GM19025 (cell line): ENCODE data around the gene NAA40.
"Not testable (repeated sequence)": the region's sequence is repeated elsewhere in the genome, so short reads cannot be mapped to it uniquely, and the experiment has no call there.

Experiments
- ATAC-seq: cut with Tn5 transposase; IDR thresholded peaks from one replicate; pipeline ENCODE4 v1.9.1; 2021; ENCODE audit warnings: mild to moderate bottlenecking, low read depth, moderate library complexity; ENCODE audit not compliant: unreplicated experiment

The NAA40 gene

GRCh38 chr11:63937713-63938478, 906 bp upstream of the NAA40 start:
- peak; percentile 4 for ATAC-seq

GRCh38 chr11:63939397-63939891, 642 bp downstream of the NAA40 start:
- ATAC-seq: no peak

GRCh38 chr11:63940786-63941185, 2.0 kb downstream of the NAA40 start:
- ATAC-seq: no peak

- no peak for ATAC-seq
Observed at GRCh38 chr11:63941901-63942300, 3.1 kb downstream of the NAA40 start.

GRCh38 chr11:63942803-63943202, 4.0 kb downstream of the NAA40 start:
- no peak for ATAC-seq

- no peak for ATAC-seq
Observed at GRCh38 chr11:63944987-63945386, 6.2 kb downstream of the NAA40 start.

- no peak for ATAC-seq
Observed at GRCh38 chr11:63945477-63946163, 6.8 kb downstream of the NAA40 start.

- ATAC-seq: no peak
Observed at GRCh38 chr11:63951779-63952536, 13.2 kb downstream of the NAA40 start.

GRCh38 chr11:63952570-63952969, 13.8 kb downstream of the NAA40 start:
- no peak for ATAC-seq

- ATAC-seq: no peak
Observed at GRCh38 chr11:63958008-63958407, 19.2 kb downstream of the NAA40 start.

- ATAC-seq: no peak
Observed at GRCh38 chr11:63961608-63962412, 23.0 kb downstream of the NAA40 start.

GRCh38 chr11:63963895-63964294, 25.1 kb downstream of the NAA40 start:
- ATAC-seq: not testable (repeated sequence)

GRCh38 chr11:63966444-63966843, 27.6 kb downstream of the NAA40 start:
- no peak for ATAC-seq

GRCh38 chr11:63969461-63969860, 30.7 kb downstream of the NAA40 start:
- no peak for ATAC-seq

- ATAC-seq: no peak
Observed at GRCh38 chr11:63970902-63971301, 32.1 kb downstream of the NAA40 start.

- not testable (repeated sequence) for ATAC-seq
Observed at GRCh38 chr11:63973912-63974258, 35.1 kb downstream of the NAA40 start.

- peak; percentile 92 for ATAC-seq
Observed at GRCh38 chr11:63974259-63975143, 35.7 kb downstream of the NAA40 start, which contains the start of gene COX8A. COX8A (plus strand) TSS chr11:63974620; CDS start chr11:63974681, 61 bp downstream.

- ATAC-seq: no peak
Observed at GRCh38 chr11:63978551-63979239, 39.9 kb downstream of the NAA40 start.

GRCh38 chr11:63979426-63979825, 40.6 kb downstream of the NAA40 start:
- no peak for ATAC-seq
